Stomach (tissue), 9 donors: ENCODE measurements around the gene PCSK7. TPM values are rescaled to one million over a fixed set of nuclear protein-coding genes. Genes with fewer than 3 reads are reported as not detected.

Experiments
- DNase-seq, 2 donors: peaks; one replicate each; pipeline versions ENCODE4 v3.0.0 to v3.0.0-alpha.2; 2013 to 2019
- H3K27ac ChIP-seq, 5 donors: fragments of 200-600 bp in 4 of 5; sonication (generic) in 4 of 5; one replicate each; pipeline ENCODE4 v1.5.1; 2013 to 2019; ENCODE audit warnings: mild to moderate bottlenecking in 1 of 5, moderate library complexity in 1 of 5
- H3K27me3 ChIP-seq, 3 donors: fragments of 200-600 bp; sonication (generic); one replicate each; pipeline ENCODE4 v1.5.1; 2017 to 2019; ENCODE audit warnings: mixed run types in 1 of 3
- H3K36me3 ChIP-seq, 4 donors: fragments of 200-600 bp; sonication (generic); 1 replicate in 3 of 4; 2 replicates in 1 of 4; pipeline ENCODE4 v1.5.1; 2016 to 2019
- H3K4me1 ChIP-seq, 4 donors: fragments of 200-600 bp; sonication (generic); one replicate each; pipeline ENCODE4 v1.5.1; 2016 to 2019
- H3K4me3 ChIP-seq, 4 donors: fragments of 200-600 bp; sonication (generic) in 3 of 4; one replicate each; pipeline ENCODE4 v1.5.1; 2016 to 2019; ENCODE audit warnings: mild to moderate bottlenecking in 1 of 4
- H3K9me3 ChIP-seq, 4 donors: fragments of 200-600 bp; sonication (generic); one replicate each; pipeline ENCODE4 v1.5.1; 2016 to 2019
- EP300 ChIP-seq: sonication (generic); formaldehyde crosslinking; IDR thresholded peaks from one replicate; pipeline ENCODE4 v1.6.1; 2017; ENCODE audit warnings: antibody characterized with exemption
- POLR2A ChIP-seq, 4 donors: fragments of 450-650 bp; IDR thresholded peaks; one replicate each; pipeline ENCODE4 v1.6.1; 2016; ENCODE audit warnings: antibody characterized with exemption in 4 of 4, control low read depth in 2 of 4, mild to moderate bottlenecking in 1 of 4, moderate library complexity in 1 of 4
- POLR2AphosphoS5 ChIP-seq, 3 donors: sonication (generic); formaldehyde crosslinking; IDR thresholded peaks; one replicate each; pipeline ENCODE4 v1.6.1; 2016; ENCODE audit warnings: antibody characterized with exemption in 3 of 3
- WGBS, 5 donors: extraction: QIAGEN DNeasy Blood & Tissue Kit in 3 of 5; methylation state at CpG; one replicate each; pipeline versions ENCODE4 v1.1.5 to v1.1.7; 2013 to 2018; 5-methylcytosine and 5-hydroxymethylcytosine counted together
- intact Hi-C: fragments of 100-400 bp; cut with DNase I; formaldehyde crosslinking; loops from one replicate; pipeline ENCODE4 v1.15.1; 2023; ENCODE audit warnings: low total_unique reads
- polyA plus RNA-seq, 3 donors: library from polyadenylated mRNA; stranded (reverse); fragments of 200-250 nt; gene quantifications; one replicate each; pipeline ENCODE4 v1.2.3, GENCODE V29; 2013
- total RNA-seq, 5 donors: library from RNA; depleted of rRNA; stranded (reverse); fragments of >200 nt; gene quantifications; one replicate each; pipeline versions ENCODE4 v1.1.0 to v1.2.3, GENCODE V29; 2014 to 2016
- TF ChIP-seq, protein P1 (sequence below), 7 experiments: fragments of 450-650 bp in 4 of 7; fragments of 200-600 bp in 3 of 7; sonication (generic) in 3 of 7; IDR thresholded peaks; one replicate each; pipeline ENCODE4 v1.5.1; 2016 to 2019; ENCODE audit warnings: antibody characterized with exemption in 7 of 7, control low read depth in 2 of 7, mild to moderate bottlenecking in 1 of 7
- donor health status: healthy with polysubstance abuse.
- donor health status: Bipolar disorder and iron deficiency.
- donor health status: healthy.

The PCSK7 gene
- total and polyA plus RNA-seq, 8 donors = 14.1 to 232 (median 79.3) TPM

DNA sequence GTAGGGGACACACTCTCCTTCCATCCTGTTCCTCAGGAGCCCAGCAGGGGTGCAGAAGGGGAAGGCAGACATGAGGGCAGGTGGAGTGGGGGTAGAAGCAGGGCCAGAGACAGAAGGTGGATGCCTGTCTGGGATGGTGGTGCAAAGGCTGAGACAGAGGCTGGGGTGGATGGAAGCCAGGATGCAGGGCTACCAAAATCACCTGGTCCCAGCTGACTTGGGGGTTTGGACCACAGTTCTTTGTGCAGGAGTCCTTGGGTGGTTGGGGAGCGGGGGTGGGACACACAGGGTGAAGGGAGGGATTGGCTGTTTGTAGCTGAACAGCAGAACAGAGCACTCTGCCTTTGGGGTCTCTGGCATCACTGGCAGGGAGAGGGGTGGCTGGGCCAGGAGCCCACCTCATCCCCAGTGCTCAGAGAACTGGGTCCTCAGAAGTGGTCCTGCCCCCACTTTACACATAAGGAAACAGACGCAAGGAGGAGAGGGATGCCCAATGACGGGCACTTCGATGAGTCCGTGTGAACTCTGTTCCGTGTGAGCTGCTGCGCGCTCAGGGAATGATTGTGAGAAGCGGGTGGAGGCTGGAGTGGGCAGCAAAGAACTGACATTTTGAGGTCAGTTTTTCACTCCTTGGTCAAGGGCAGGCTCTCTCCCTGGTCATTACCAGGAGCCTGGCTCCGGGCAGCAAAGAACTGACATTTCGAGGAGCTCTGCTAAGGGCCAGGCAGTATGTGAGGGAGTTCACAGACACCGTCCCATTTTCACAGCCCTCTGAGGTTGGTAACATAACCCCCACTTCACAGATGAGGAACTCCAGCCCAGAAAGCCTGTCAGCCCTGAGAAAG, 30.8 kb downstream of the PCSK7 start:
- WGBS, 5 donors = 51 to 78% (median 74%) methylated on average over 11 to 12 of the region's 12 CpGs
- H3K4me1 ChIP-seq = peaks cover 22 to 81% (median 61%) of the 10 kb centered on the region in 4 donors
- H3K27ac ChIP-seq = peak overlapping the region; percentile 59 to 94 (median 89)
- TF ChIP-seq, protein P1, sequence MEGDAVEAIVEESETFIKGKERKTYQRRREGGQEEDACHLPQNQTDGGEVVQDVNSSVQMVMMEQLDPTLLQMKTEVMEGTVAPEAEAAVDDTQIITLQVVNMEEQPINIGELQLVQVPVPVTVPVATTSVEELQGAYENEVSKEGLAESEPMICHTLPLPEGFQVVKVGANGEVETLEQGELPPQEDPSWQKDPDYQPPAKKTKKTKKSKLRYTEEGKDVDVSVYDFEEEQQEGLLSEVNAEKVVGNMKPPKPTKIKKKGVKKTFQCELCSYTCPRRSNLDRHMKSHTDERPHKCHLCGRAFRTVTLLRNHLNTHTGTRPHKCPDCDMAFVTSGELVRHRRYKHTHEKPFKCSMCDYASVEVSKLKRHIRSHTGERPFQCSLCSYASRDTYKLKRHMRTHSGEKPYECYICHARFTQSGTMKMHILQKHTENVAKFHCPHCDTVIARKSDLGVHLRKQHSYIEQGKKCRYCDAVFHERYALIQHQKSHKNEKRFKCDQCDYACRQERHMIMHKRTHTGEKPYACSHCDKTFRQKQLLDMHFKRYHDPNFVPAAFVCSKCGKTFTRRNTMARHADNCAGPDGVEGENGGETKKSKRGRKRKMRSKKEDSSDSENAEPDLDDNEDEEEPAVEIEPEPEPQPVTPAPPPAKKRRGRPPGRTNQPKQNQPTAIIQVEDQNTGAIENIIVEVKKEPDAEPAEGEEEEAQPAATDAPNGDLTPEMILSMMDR (IDR thresholded peaks at IDR 0.05) = no peak
- TF ChIP-seq POLR2AphosphoS5 (IDR thresholded peaks at IDR 0.05) = no peak
- peaks cover 17 to 58% (median 48%) of the 10 kb centered on the region in 4 donors for H3K36me3 ChIP-seq
- DNase-seq = no peak
- intact Hi-C loops = no loop called here
- no peaks in the 10 kb centered on the region for H3K9me3 ChIP-seq
- peak overlapping the region; percentile 40 to 59 (median 54) for H3K4me3 ChIP-seq
- H3K27me3 ChIP-seq = no peaks in the 10 kb centered on the region

DNA sequence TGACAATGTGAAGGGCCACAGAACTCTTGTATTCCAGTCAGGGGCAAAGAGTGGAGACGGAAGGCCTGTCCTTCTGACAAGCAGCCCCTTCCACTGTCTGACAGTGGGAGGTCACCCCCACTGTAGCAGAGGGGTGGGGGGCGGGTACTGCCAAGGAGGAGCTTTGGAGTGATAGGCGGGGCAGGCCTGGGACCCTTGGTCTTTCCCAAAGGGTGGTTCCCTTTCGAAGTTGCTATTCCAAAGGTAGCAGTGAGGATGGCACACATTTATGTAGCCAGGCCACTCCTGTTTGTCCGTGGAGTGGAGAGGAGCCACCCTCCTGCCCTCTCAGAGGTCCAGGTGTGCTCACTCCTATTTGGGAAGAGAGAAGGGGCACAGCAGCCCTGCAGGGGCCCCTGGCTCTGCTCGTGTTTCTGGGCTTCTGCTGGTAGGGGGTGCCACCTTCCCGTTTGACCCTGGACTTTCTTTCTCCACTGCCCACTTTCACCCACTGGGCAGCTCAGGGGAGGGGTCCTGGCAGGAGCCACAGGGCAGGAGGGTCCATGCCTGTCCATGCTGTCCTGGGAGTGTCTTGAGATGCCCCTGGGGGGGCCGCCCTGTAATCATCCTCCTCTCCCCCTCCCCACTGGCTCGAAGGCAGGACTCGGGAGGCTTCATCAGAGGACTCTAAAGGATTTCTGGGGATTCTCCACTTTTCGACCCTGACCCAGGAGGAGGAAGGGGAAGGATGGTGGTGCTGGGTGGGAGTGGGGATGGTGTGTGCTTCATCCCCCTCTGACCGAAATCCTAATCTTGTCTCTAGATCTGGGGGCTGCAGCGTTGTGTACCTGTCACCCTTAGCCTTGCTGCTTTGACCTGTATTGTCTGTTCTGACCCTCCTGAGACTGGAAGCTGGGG, 31.7 kb downstream of the PCSK7 start:
- Histone ChIP-seq H3K27ac (peak overlapping the region; percentile 59 to 94 (median 89)), H3K9me3 (no peaks in the 10 kb centered on the region), H3K4me1 (peaks cover 22 to 82% (median 62%) of the 10 kb centered on the region in 4 donors), H3K36me3 (peaks cover 19 to 60% (median 51%) of the 10 kb centered on the region in 4 donors), H3K27me3 (no peaks in the 10 kb centered on the region), H3K4me3 (peak overlapping the region; percentile 40 to 59 (median 54))
- no peak for DNase-seq
- intact Hi-C loops = no loop called here
- WGBS, 5 donors = 46 to 63% (median 58%) methylated on average over 11 to 13 of the region's 13 CpGs
- no peak for TF ChIP-seq POLR2A (IDR thresholded peaks at IDR 0.05)
- no peak for TF ChIP-seq EP300
- TF ChIP-seq, protein P1 (IDR thresholded peaks at IDR 0.05) = no peak
- TF ChIP-seq POLR2AphosphoS5 (IDR thresholded peaks at IDR 0.05) = no peak

DNA sequence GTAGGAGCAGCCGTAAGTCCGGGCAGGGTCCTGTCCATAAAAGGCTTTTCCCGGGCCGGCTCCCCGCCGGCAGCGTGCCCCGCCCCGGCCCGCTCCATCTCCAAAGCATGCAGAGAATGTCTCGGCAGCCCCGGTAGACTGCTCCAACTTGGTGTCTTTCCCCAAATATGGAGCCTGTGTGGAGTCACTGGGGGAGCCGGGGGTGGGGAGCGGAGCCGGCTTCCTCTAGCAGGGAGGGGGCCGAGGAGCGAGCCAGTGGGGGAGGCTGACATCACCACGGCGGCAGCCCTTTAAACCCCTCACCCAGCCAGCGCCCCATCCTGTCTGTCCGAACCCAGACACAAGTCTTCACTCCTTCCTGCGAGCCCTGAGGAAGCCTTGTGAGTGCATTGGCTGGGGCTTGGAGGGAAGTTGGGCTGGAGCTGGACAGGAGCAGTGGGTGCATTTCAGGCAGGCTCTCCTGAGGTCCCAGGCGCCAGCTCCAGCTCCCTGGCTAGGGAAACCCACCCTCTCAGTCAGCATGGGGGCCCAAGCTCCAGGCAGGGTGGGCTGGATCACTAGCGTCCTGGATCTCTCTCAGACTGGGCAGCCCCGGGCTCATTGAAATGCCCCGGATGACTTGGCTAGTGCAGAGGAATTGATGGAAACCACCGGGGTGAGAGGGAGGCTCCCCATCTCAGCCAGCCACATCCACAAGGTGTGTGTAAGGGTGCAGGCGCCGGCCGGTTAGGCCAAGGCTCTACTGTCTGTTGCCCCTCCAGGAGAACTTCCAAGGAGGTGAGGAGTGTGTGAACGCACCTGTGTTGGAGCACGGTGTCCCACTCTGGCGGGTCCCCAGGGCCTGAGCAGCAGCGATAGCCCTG, 32.6 kb downstream of the PCSK7 start, which contains the start of gene TAGLN:
TSS of gene TAGLN (plus strand) at position 318 of the 863 bp plus-strand sequence. CDS start 3,644 bp downstream, outside the sequence.
- Histone ChIP-seq H3K4me1 (peaks cover 22 to 76% (median 61%) of the 10 kb centered on the region in 4 donors), H3K9me3 (no peaks in the 10 kb centered on the region), H3K36me3 (peaks cover 18 to 59% (median 47%) of the 10 kb centered on the region in 4 donors), H3K27me3 (no peaks in the 10 kb centered on the region), H3K4me3 (peak within 1 kb of the TSS; percentile 40 to 59 (median 54)), H3K27ac (peak within 1 kb of the TSS; percentile 62 to 94 (median 89))
- TF ChIP-seq POLR2AphosphoS5 (IDR thresholded peaks at IDR 0.05) (peak; percentile 74 to 94 (median 89)), EP300 (peak; percentile 65), POLR2A (IDR thresholded peaks at IDR 0.05) (peak in 2 of 4 donors; percentile 51 to 57)
- TF ChIP-seq, protein P1 (IDR thresholded peaks at IDR 0.05) = no peak
- peak; percentile 47 to 94 for DNase-seq
- intact Hi-C loops = no loop called here
- WGBS, 5 donors = 37 to 54% (median 51%) methylated on average over 17 to 34 of the region's 34 CpGs
